GM12878 (cell line): Measurements from ENCODE around the gene AMBP. TPM values are rescaled to one million over a fixed set of nuclear protein-coding genes. Genes with fewer than 3 reads are reported as not detected.

Source experiments
- ATAC-seq: fragments of 200-7000 bp; cut with Tn5 transposase; 3 replicates; pipeline ENCODE4 v1.9.1; 2020; ENCODE audit warnings: mild to moderate bottlenecking, moderate library complexity
- BruUV-seq: library from RNA; stranded (reverse); fragments of 400-500 nt; replicated peaks from 2 replicates; lab custom pipeline; 2021; lab: Mats Ljungman, UMichigan
- CTCF ChIA-PET: fragments of 300-600 bp; sonication (Branson Sonifier 250); formaldehyde crosslinking; extraction: SDS; loops from one replicate; lab custom pipeline; 2021; ENCODE audit warnings: inconsistent platforms; lab: Yijun Ruan, JAX
- POLR2A ChIA-PET: fragments of 350-600 bp; formaldehyde crosslinking; extraction: SDS; loops from one replicate; lab custom pipeline; 2021; ENCODE audit warnings: inconsistent platforms; lab: Charles Lee
- RAD21 ChIA-PET: fragments of 300-600 bp; sonication (Branson Sonifier 250); formaldehyde crosslinking; loops from one replicate; lab custom pipeline; 2023; ENCODE audit warnings: antibody characterized with exemption; ENCODE audit not compliant: unreplicated experiment; lab: Charles Lee
- SMC1A ChIA-PET: fragments of 300-600 bp; sonication (Branson Sonifier 250); formaldehyde crosslinking; loops from one replicate; lab custom pipeline; 2023; ENCODE audit not compliant: unreplicated experiment, uncharacterized antibody; lab: Charles Lee
- DNase-seq: peaks from one replicate; pipeline ENCODE4 v3.0.0-alpha.2; 2011; ENCODE audit warnings: low read depth, low spot score
- FAIRE-seq: peaks from 3 replicates; lab custom pipeline; 2011; peaks lifted over from hg19 to GRCh38; lab: Jason Lieb, UNC
- H2AFZ ChIP-seq: 2 replicates; pipeline ENCODE4 v1.6.0; 2011; ENCODE audit warnings: low read depth, low read length, control low read depth; ENCODE audit not compliant: control insufficient read depth
- H3K27ac ChIP-seq: 2 replicates; pipeline ENCODE4 v1.5.1; 2011; ENCODE audit warnings: control low read depth; ENCODE audit not compliant: control insufficient read depth, insufficient read depth
- H3K27me3 ChIP-seq, 2 experiments: replicated peaks in 1 of 2; 2 replicates each; pipeline versions ENCODE4 v1.6.0 to v1.6.1; 2011; ENCODE audit warnings: low read length in 1 of 2; ENCODE audit not compliant: control insufficient read depth in 2 of 2, insufficient read depth in 2 of 2
- H3K36me3 ChIP-seq, 2 experiments: 2 replicates each; pipeline ENCODE4 v1.5.1; 2011; ENCODE audit warnings: low read length in 1 of 2; ENCODE audit not compliant: control insufficient read depth in 2 of 2, insufficient read depth in 2 of 2
- H3K4me1 ChIP-seq: 2 replicates; pipeline ENCODE4 v1.6.1; 2011; ENCODE audit warnings: mild to moderate bottlenecking, low read length, moderate library complexity, mixed read lengths; ENCODE audit not compliant: control insufficient read depth, insufficient read depth
- H3K4me2 ChIP-seq: 2 replicates; pipeline ENCODE4 v1.6.0; 2011; ENCODE audit warnings: control low read depth; ENCODE audit not compliant: control insufficient read depth, insufficient read depth
- H3K4me3 ChIP-seq: fragments of 200-600 bp; sonication (generic); 2 replicates; pipeline ENCODE4 v1.5.1; 2016
- H3K79me2 ChIP-seq: 2 replicates; pipeline ENCODE4 v1.6.0; 2011; ENCODE audit warnings: low read length; ENCODE audit not compliant: control insufficient read depth, insufficient read depth
- H3K9ac ChIP-seq: 2 replicates; pipeline ENCODE4 v1.8.0; 2011; ENCODE audit warnings: low read length, control low read depth, mixed read lengths; ENCODE audit not compliant: control insufficient read depth, insufficient read depth
- H3K9me3 ChIP-seq: replicated peaks from 3 replicates; pipeline ENCODE4 v1.5.1; 2011; ENCODE audit warnings: mild to moderate bottlenecking, low read length; ENCODE audit not compliant: control insufficient read depth, insufficient read depth
- H4K20me1 ChIP-seq: 2 replicates; pipeline ENCODE4 v1.6.0; 2011; ENCODE audit not compliant: control insufficient read depth, insufficient read depth
- BACH1 ChIP-seq: fragments of 450-650 bp; IDR thresholded peaks from 2 replicates; pipeline ENCODE4 v1.6.1; 2017; ENCODE audit warnings: mild to moderate bottlenecking, borderline replicate concordance
- DPF2 ChIP-seq: fragments of 450-650 bp; IDR thresholded peaks from 2 replicates; pipeline ENCODE4 v1.6.1; 2017; ENCODE audit warnings: mild to moderate bottlenecking
- ESRRA ChIP-seq: IDR thresholded peaks from 2 replicates; pipeline ENCODE4 v1.6.1; 2012; ENCODE audit warnings: mild to moderate bottlenecking, low read length, improper control_type of control experiment
- HCFC1 ChIP-seq: fragments of 150-350 bp; IDR thresholded peaks from 2 replicates; pipeline ENCODE4 v1.6.1; 2014; ENCODE audit warnings: low read length
- SMARCA5 ChIP-seq: fragments of 450-650 bp; IDR thresholded peaks from 2 replicates; pipeline ENCODE4 v1.6.1; 2017; ENCODE audit warnings: mild to moderate bottlenecking
- SUZ12 ChIP-seq: fragments of 200-600 bp; sonication (generic); IDR thresholded peaks from one replicate; pipeline ENCODE4 v1.6.1; 2018; ENCODE audit warnings: antibody characterized with exemption, mild to moderate bottlenecking; ENCODE audit not compliant: unreplicated experiment
- TARDBP ChIP-seq: IDR thresholded peaks from 2 replicates; pipeline ENCODE4 v1.6.1; 2016; ENCODE audit warnings: borderline replicate concordance
- WGBS: methylation state at CpG from one replicate; pipeline ENCODE4 v1.1.6; 2016; ENCODE audit warnings: low lambda C conversion rate; ENCODE audit not compliant: insufficient replicate concordance, insufficient coverage; ENCODE audit errors: missing lambda C conversion rate; 5-methylcytosine and 5-hydroxymethylcytosine counted together
- in situ Hi-C: fragments of 300-500 bp; cut with MboI; formaldehyde crosslinking; loops from 9 replicates; pipeline ENCODE4 v1.14.3; 2018; ENCODE audit warnings: mixed read lengths
- intact Hi-C: fragments of 100-400 bp; cut with micrococcal nuclease; formaldehyde crosslinking; loops from one replicate; pipeline ENCODE4 v1.14.2; 2022; ENCODE audit not compliant: unreplicated experiment
- polyA plus RNA-seq, 11 experiments: library from polyadenylated mRNA; depleted of rRNA in 4 of 11; unstranded in 6 of 11; stranded (reverse) in 5 of 11; fragments of >200 nt; fragmentation: Nextera tagmentation in 4 of 11; fragmentation: Illumina TruSeq in 1 of 11; extraction: Ambion mirVana in 4 of 11; extraction: Trizol in 1 of 11; gene quantifications; 1 replicate in 1 of 11; 2 replicates in 10 of 11; pipeline versions ENCODE4 v1.2.1 to v1.2.3, GENCODE V29; 2011 to 2016; ENCODE audit warnings: inconsistent platforms in 2 of 11, missing spikeins in 2 of 11, low read depth in 1 of 11
- total RNA-seq, 4 experiments: library from RNA; depleted of rRNA in 3 of 4; stranded (reverse); fragments of >200 nt in 3 of 4; fragmentation: Illumina TruSeq in 1 of 4; extraction: Trizol in 1 of 4; gene quantifications; 2 replicates each; pipeline versions ENCODE4 v1.2.1 to v1.2.3, GENCODE V29; 2013 to 2021
- TF ChIP-seq, protein P1 (sequence below): IDR thresholded peaks from 2 replicates; pipeline ENCODE4 v1.6.1; 2011; ENCODE audit warnings: low read depth, mild to moderate bottlenecking, low read length, moderate library complexity, borderline replicate concordance; ENCODE audit errors: extremely low read depth

AMBP gene
- total and polyA plus RNA-seq, 10 of the 15 experiments (the other 5 are each of a cell fraction or from before 2014, with no cell fraction given), result 0.11 to 2.3 (median 0.18) TPM; not detected in 7

DNA sequence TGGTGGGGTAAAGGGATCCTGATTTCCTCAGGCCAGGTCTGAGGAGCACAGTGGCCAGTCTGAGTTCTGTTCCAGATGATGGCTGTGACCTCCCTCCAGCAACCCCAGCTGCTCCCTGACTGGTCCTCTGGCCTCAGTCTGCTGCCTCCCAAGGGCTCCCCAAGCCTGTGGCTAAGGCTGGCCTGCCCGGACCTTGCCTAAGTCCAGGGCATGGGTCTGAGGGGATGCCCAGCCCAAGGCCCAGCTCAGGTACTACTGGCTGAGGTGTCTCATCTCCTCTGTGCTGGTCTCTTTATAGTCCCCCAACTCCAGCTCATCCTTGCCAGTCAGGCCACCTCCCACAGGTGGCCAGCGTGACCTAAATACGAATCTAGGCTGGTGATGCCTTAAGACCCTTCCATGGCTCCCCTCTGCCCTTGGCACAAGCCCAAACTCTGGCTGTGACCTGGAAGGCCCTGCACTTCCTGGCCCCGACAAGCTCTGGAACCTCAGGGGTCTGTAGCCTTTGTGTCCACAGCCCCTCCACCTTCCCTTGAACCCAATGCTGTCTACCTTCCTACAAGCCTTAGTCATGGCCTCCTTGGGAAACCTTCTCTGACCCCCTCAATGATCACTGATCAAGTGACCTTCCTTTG lies 11.2 kb upstream of the AMBP start:
- H3K27ac ChIP-seq, result no peak overlapping the region
- H2AFZ ChIP-seq, result no peak overlapping the region
- FAIRE-seq, result no peak
- no peak for DNase-seq
- intact Hi-C loops, result no loop called here
- in situ Hi-C loops, result loop anchor here (25.0 kb wide), 1 partner anchor 198 kb away; no protein-coding TSS in a partner anchor
- ATAC-seq, result no peak
- H3K9me3 ChIP-seq, result no peaks in the 10 kb centered on the region
- H3K79me2 ChIP-seq, result no peaks in the 10 kb centered on the region
- H3K27me3 ChIP-seq, result peaks cover 0 to 5% of the 10 kb centered on the region in 2 experiments; a peak in 2 of 4 replicates
- 7% methylated on average over 4 of the region's 4 CpGs for WGBS
- H4K20me1 ChIP-seq, result no peaks in the 10 kb centered on the region
- RAD21 ChIA-PET, result no interaction called here
- no peaks in the 10 kb centered on the region for H3K36me3 ChIP-seq
- no peaks in the 10 kb centered on the region for H3K4me1 ChIP-seq
- no peak for TF ChIP-seq ESRRA
- TF ChIP-seq BACH1, result no peak
- TF ChIP-seq, protein P1, sequence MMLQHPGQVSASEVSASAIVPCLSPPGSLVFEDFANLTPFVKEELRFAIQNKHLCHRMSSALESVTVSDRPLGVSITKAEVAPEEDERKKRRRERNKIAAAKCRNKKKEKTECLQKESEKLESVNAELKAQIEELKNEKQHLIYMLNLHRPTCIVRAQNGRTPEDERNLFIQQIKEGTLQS, result no peak
- TF ChIP-seq TARDBP, result no peak
- TF ChIP-seq DPF2, result no peak
- no peak for TF ChIP-seq HCFC1
- no peak for TF ChIP-seq SUZ12
- TF ChIP-seq SMARCA5, result no peak
- TF ChIP-seq, all 136 proteins: peak for 0
- Histone ChIP-seq H3K4me2 (no peak overlapping the region), H3K9ac (no peak overlapping the region), H3K4me3 (no peak overlapping the region)
- BruUV-seq, result no TSS peak
- ChIA-PET POLR2A (no interaction called here), SMC1A (interaction anchor here (0.6 kb wide), 1 partner anchor 266 kb away, joined by 3 read pairs; no protein-coding TSS in a partner anchor), CTCF (no interaction called here)
